ENCODE measurements around the gene OSBP2.
"Not testable (repeated sequence)": the region's sequence is repeated elsewhere in the genome, so short reads cannot be mapped to it uniquely, and the experiment has no call there.

OSBP2 gene

GRCh38 chr22:30718491-30718890 is 23.8 kb downstream of the OSBP2 start:
- DNase-seq (ENCODE audit: low read depth), result no peak

- DNase-seq (ENCODE audit: low read depth), result no peak
Measured at GRCh38 chr22:30718938-30719337, 24.3 kb downstream of the OSBP2 start.

DNA sequence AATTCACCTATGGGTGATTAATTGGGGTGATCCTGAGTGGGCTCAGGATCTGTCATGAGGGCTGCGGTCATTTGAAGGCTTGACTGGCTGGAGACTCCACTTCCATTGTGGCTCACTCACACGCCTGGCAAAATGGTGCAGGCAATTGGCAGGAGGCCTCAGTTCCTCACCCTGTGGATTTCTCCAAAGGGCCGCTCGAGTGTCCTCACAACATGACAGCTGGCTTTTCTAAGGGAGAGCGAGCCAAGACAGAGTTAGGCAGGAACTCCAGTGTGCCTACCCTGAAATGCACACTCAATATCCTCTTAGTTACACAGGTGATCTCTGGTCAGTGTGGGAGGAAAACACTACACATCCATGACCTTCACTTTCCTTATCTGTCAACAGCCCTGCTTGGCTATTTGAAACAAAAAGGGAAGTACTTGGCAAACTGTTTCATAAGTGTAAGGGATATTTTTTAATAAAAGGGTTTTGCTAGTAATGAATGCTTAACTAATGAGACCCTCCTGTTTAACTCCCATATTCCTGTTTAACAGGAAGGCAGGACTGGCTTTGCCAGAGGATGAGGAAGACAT is 25.7 kb downstream of the OSBP2 start:
- DNase-seq (ENCODE audit: low read depth), result no peak

GRCh38 chr22:30721741-30722140 is 27.1 kb downstream of the OSBP2 start:
- no peak for DNase-seq (ENCODE audit: low read depth)

DNA sequence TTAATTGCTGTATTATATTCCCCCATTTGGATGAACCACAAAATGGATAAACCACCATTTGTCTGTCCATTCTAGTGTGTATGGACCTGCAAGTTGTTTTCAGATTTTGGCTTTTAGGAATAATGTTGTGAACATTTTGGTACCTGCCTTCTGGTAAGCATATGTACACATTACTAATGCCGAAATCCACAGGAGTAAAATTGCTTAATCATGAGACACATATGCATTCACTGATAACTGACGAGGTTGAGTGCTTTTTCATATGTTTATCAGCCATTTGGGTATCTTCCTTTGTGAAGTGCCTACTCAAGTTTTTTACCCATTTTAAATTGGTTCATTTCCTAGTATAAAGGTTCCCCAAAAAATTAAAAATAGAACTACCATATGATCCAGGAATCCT is 34.2 kb downstream of the OSBP2 start:
- DNase-seq (ENCODE audit: low read depth), result no peak

DNA sequence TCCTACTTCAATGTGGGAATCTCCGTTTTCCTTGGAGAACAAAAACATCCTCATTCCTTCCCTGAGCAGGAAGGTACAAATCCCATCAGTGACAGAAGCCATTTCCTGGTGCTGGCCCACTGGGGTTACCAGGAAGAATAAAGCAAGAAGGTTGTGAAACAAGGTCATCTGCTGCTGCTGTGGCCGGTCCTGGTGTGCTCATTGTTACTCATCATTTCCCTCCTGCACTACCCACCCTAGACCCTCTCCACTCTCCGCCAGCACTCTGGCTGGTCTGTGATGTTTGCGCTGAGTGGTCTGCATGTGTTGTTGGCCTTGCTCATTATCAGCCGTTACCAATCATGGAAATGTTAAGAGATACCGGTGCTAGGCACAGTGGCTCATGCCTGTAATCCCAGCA is 37.0 kb downstream of the OSBP2 start:
- no peak for DNase-seq (ENCODE audit: low read depth)

- DNase-seq (ENCODE audit: low read depth), result no peak
Measured at GRCh38 chr22:30732426-30732825, 37.8 kb downstream of the OSBP2 start.

DNA sequence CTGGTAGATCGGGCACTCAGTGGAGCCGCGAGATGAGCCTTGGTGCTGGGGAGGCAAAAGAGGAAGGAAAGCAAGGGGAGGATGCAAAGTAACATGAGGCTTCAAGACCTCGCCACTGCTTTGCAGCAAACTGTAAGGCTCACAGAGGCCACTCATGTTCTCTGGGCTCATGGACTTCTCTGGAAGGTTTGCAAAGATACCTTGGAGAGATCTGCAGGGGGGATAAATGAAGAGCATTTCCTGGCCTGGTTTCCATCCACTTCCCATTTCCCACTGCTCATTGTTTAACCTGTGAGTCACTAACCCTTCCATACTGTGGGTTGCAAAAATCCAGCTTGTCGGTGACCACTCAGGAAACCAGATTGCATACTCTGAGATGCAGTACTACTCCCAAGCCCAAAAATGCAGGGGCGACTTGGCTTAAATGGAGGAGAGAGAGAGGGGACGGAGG is 38.5 kb downstream of the OSBP2 start:
- no peak for DNase-seq (ENCODE audit: low read depth)

GRCh38 chr22:30740007-30740406 is 45.3 kb downstream of the OSBP2 start:
- not testable (repeated sequence) for DNase-seq (ENCODE audit: low read depth)

GRCh38 chr22:30740511-30740910 is 45.8 kb downstream of the OSBP2 start:
- not testable (repeated sequence) for DNase-seq (ENCODE audit: low read depth)

- no peak for DNase-seq (ENCODE audit: low read depth)
Measured at GRCh38 chr22:30742291-30743256, 47.9 kb downstream of the OSBP2 start.

DNA sequence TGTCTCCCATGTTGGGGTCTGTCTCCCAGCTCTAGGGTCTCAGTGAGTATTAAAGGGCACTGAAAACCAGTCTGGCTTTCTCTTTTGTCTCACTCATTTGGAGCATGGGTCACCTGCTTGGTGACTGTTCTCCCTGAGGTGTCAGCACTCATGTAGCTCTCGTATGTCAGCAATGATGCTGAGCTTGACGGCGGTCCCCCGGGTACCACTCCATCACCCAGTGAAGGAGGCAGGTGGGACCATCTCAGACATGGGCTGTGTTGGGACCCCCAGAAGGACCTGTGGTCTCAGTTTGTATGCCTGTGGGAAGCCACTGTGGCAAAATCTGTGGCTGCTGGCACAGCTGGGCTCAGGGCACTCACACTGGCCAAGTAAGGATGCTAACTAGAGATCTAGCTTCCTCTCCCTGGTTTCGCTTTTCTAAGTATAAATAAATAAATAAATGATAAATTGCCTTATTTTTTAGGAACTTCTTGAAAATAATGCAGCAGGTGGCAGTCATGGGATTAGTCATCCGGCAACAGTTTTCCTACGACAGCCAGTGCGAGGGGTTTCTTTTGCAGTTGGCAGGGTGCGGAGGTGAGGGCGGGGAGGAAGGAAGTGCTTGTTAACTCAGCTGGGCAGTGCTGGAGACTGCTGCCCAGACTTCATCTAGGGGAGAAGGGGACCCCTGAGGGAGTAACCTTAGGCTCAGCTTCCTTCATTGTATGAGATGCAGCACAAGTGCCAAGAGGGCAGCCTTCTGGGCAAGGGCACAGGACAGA is 48.8 kb downstream of the OSBP2 start:
- DNase-seq (ENCODE audit: low read depth), result no peak

GRCh38 chr22:30744224-30744623 is 49.5 kb downstream of the OSBP2 start:
- no peak for DNase-seq (ENCODE audit: low read depth)

DNA sequence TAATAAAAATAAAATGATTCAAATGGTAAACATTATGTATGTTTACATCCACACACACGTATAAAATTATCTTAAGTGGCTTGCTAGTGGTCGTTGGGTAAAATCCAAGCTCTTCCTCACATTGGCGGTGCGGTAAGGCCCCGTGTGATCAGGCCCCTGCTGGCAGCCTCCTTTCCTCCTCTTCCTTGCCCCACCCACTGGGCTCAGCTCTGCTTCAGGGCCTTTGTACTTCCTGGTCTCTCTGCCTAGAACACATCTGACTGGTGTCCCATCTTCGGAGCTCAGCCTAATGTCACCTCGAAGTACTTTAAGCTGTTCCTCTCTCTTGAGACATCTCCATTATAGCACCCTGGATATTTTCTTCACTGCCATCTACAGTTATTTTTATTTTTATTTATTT is 52.8 kb downstream of the OSBP2 start:
- no peak for DNase-seq (ENCODE audit: low read depth)

- no peak for DNase-seq (ENCODE audit: low read depth)
Measured at GRCh38 chr22:30749272-30749671, 54.6 kb downstream of the OSBP2 start.

- no peak for DNase-seq (ENCODE audit: low read depth)
Measured at GRCh38 chr22:30749849-30750248, 55.2 kb downstream of the OSBP2 start.

DNA sequence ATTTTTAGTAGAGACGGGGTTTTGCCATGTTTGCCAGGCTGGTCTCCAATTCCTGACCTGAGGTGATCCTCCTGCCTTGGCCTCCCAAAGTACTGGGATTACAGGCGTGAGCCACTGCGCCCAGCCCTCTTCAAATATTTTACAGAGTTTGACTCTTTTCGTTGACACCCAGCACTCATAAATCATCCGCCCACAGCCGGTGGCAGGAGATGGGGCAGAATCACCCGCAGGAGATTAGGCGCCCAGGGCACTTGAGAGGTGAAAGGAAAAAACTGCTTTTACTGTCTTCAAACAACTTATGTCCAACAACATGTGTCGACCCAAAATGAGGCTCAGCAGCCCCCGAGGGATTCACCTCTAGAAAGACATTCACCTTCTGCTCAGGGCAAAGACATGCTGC is 56.9 kb downstream of the OSBP2 start:
- DNase-seq (ENCODE audit: low read depth), result no peak

- no peak for DNase-seq (ENCODE audit: low read depth)
Measured at GRCh38 chr22:30752771-30753170, 58.1 kb downstream of the OSBP2 start.

GRCh38 chr22:30753701-30754100 is 59.0 kb downstream of the OSBP2 start:
- DNase-seq (ENCODE audit: low read depth), result no peak

DNA sequence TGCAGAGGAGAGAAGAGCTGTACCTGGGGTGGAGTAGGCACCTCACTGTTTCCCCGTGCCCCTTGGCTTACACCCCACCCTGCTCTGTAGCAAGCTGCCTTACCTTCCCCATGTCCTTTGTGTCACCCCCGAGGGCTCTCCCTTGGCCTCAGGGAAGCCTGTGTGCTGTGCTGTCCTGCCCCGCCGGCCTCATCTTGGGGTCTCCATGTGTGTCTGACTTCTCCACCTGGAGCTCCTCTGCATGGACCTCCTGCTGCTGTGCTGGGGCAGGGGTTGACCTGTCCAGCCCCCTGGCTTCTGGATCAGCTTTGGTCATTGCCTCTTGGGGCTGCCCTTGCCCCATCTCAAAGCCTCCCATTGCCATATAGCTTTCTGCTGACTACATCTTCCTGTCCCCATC is 59.8 kb downstream of the OSBP2 start:
- no peak for DNase-seq (ENCODE audit: low read depth)

DNA sequence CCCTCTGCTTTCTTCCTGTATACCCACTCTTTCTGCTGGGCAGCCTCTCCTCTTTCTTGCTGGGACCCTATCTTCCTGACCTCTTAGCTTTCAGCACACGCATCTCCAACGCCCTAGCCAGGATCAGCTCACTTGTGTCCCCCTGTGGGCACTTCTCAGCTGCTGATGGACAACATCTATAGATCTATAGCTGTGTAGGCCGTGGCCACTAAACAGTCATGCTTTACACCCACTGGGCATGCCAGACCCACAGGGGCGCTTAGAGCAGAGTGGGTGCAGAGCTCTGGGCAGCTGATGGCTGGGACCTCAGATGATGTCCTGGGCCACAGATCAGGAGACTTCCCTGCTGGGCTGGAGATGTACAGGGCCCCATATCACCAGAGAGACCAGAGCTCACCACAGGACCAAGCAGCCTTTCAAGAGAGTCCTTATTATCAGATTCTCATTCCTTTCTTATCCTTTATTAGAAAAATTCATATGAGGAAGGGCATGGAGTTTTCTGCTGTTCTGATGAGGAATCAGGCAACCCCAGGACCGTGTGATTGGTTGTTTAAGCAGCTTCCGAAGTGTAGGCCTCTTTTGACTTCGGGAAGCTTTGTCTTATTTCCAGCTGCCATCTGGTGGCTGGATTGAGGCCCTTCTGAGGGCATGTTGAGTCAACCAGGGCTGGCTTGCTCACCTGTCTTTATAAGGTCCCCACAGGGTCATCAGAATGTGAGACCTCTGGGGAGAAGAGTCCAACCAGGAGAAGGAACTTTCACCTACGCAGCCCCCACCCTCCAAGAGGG is 60.5 kb downstream of the OSBP2 start:
- DNase-seq (ENCODE audit: low read depth), result peak; percentile 12

- DNase-seq (ENCODE audit: low read depth), result no peak
Measured at GRCh38 chr22:30755759-30756124, 61.1 kb downstream of the OSBP2 start.
